Liver (tissue), 9 donors: ENCODE data around the gene GSE1. TPM values are rescaled to one million over a fixed set of nuclear protein-coding genes. Genes with fewer than 3 reads are reported as not detected.

Experiments used
- DNase-seq: peaks from one replicate; pipeline ENCODE4 v3.0.0-alpha.2; 2017; ENCODE audit warnings: low spot score
- H3K27ac ChIP-seq, 2 donors: one replicate each; pipeline ENCODE4 v1.7.0; 2013; ENCODE audit warnings: inconsistent platforms in 2 of 2, low read length in 2 of 2, control low read depth in 1 of 2, low read depth in 1 of 2, mild to moderate bottlenecking in 1 of 2
- H3K27me3 ChIP-seq, 4 donors: one replicate each; pipeline versions ENCODE4 v1.6.1 to v1.7.0; 2013; ENCODE audit warnings: low read length in 3 of 4, inconsistent platforms in 1 of 4, mild to moderate bottlenecking in 1 of 4, moderate library complexity in 1 of 4; ENCODE audit not compliant: control insufficient read depth in 4 of 4, insufficient read depth in 4 of 4
- H3K36me3 ChIP-seq, 4 donors: one replicate each; pipeline versions ENCODE4 v1.6.1 to v1.7.0; 2013; ENCODE audit warnings: low read length in 3 of 4, mild to moderate bottlenecking in 3 of 4, low read depth in 1 of 4, moderate library complexity in 1 of 4; ENCODE audit not compliant: control insufficient read depth in 4 of 4, insufficient read depth in 3 of 4
- H3K4me1 ChIP-seq, 4 donors: one replicate each; pipeline versions ENCODE4 v1.6.1 to v1.7.0; 2013; ENCODE audit warnings: low read length in 3 of 4, mild to moderate bottlenecking in 3 of 4, moderate library complexity in 1 of 4; ENCODE audit not compliant: control insufficient read depth in 4 of 4, insufficient read depth in 4 of 4
- H3K4me3 ChIP-seq, 3 donors: one replicate each; pipeline versions ENCODE4 v1.6.1 to v1.7.0; 2013; ENCODE audit warnings: low read length in 3 of 3, control low read depth in 1 of 3, low read depth in 1 of 3, mild to moderate bottlenecking in 1 of 3
- H3K9ac ChIP-seq, 2 donors: one replicate each; pipeline ENCODE4 v1.7.0; 2013; ENCODE audit warnings: low read length in 2 of 2, mild to moderate bottlenecking in 2 of 2, moderate library complexity in 2 of 2, control low read depth in 1 of 2, low read depth in 1 of 2
- H3K9me3 ChIP-seq, 4 donors: one replicate each; pipeline versions ENCODE4 v1.6.1 to v1.7.0; 2013; ENCODE audit warnings: low read length in 3 of 4; ENCODE audit not compliant: control insufficient read depth in 4 of 4
- EGR1 ChIP-seq, 2 donors: IDR thresholded peaks; 2 replicates each; pipeline ENCODE4 v1.6.1; 2016 to 2018; ENCODE audit warnings: antibody characterized with exemption in 2 of 2, low read depth in 2 of 2
- FOXA1 ChIP-seq: IDR thresholded peaks from 2 replicates; pipeline ENCODE4 v1.6.1; 2016; ENCODE audit warnings: antibody characterized with exemption
- FOXA2 ChIP-seq: IDR thresholded peaks from 2 replicates; pipeline ENCODE4 v1.6.1; 2016; ENCODE audit warnings: antibody characterized with exemption
- GABPA ChIP-seq, 2 donors: IDR thresholded peaks in 1 of 2; conservative IDR thresholded peaks in 1 of 2; 2 replicates each; pipeline ENCODE4 v1.6.1; 2016; ENCODE audit warnings: antibody characterized with exemption in 2 of 2, mild to moderate bottlenecking in 1 of 2, moderate library complexity in 1 of 2
- HNF4A ChIP-seq, 2 donors: conservative IDR thresholded peaks; 2 replicates each; pipeline ENCODE4 v1.6.1; 2016; ENCODE audit warnings: antibody characterized with exemption in 2 of 2, mild to moderate bottlenecking in 2 of 2
- HNF4G ChIP-seq: IDR thresholded peaks from 2 replicates; pipeline ENCODE4 v1.6.1; 2016; ENCODE audit warnings: antibody characterized with exemption
- JUND ChIP-seq, 2 donors: IDR thresholded peaks; 2 replicates each; pipeline ENCODE4 v1.6.1; 2016; ENCODE audit warnings: antibody characterized with exemption in 2 of 2
- NR2F2 ChIP-seq: IDR thresholded peaks from 2 replicates; pipeline ENCODE4 v1.6.1; 2016; ENCODE audit warnings: antibody characterized with exemption
- RAD21 ChIP-seq, 2 donors: IDR thresholded peaks; 2 replicates each; pipeline ENCODE4 v1.6.1; 2016; ENCODE audit warnings: antibody characterized with exemption in 2 of 2, mild to moderate bottlenecking in 2 of 2
- RXRA ChIP-seq, 2 donors: IDR thresholded peaks; 2 replicates each; pipeline ENCODE4 v1.6.1; 2017 to 2018; ENCODE audit warnings: antibody characterized with exemption in 2 of 2, mild to moderate bottlenecking in 1 of 2
- SP1 ChIP-seq: IDR thresholded peaks from 2 replicates; pipeline ENCODE4 v1.6.1; 2018; ENCODE audit warnings: antibody characterized with exemption, mild to moderate bottlenecking
- TAF1 ChIP-seq: conservative IDR thresholded peaks from 2 replicates; pipeline ENCODE4 v1.6.1; 2016; ENCODE audit warnings: antibody characterized with exemption, mild to moderate bottlenecking
- YY1 ChIP-seq: IDR thresholded peaks from 2 replicates; pipeline ENCODE4 v1.6.1; 2016; ENCODE audit warnings: antibody characterized with exemption, mild to moderate bottlenecking
- WGBS: extraction: QIAGEN DNeasy Blood & Tissue Kit; methylation state at CpG from one replicate; pipeline ENCODE4 v1.1.7; 2013; 5-methylcytosine and 5-hydroxymethylcytosine counted together
- polyA plus RNA-seq, 2 donors: library from polyadenylated mRNA; stranded (reverse) in 1 of 2; unstranded in 1 of 2; fragments of 200-250 nt in 1 of 2; fragments of >200 nt in 1 of 2; fragmentation: Nextera tagmentation in 1 of 2; extraction: Ambion mirVana in 1 of 2; gene quantifications; one replicate each; pipeline versions ENCODE4 v1.2.1 to v1.2.3, GENCODE V29; 2013 to 2015
- total RNA-seq, 2 donors: library from RNA; depleted of rRNA; stranded (reverse); fragments of >200 nt; gene quantifications; one replicate each; pipeline ENCODE4 v1.2.3, GENCODE V29; 2014
- TF ChIP-seq, protein P1 (sequence below): IDR thresholded peaks from 2 replicates; pipeline ENCODE4 v1.6.1; 2016; ENCODE audit warnings: antibody characterized with exemption
- TF ChIP-seq, protein P2 (sequence below): IDR thresholded peaks from 2 replicates; pipeline ENCODE4 v1.6.1; 2016; ENCODE audit warnings: antibody characterized with exemption, mild to moderate bottlenecking
- TF ChIP-seq, protein P3 (sequence below): fragments of 150-350 bp; IDR thresholded peaks from 2 replicates; pipeline ENCODE4 v1.5.1; 2017; ENCODE audit warnings: improper control_type of control experiment, low read depth, low read length; ENCODE audit not compliant: missing input control
- TF ChIP-seq, protein P4 (sequence below): IDR thresholded peaks from 2 replicates; pipeline ENCODE4 v1.6.1; 2016; ENCODE audit warnings: antibody characterized with exemption
- TF ChIP-seq, protein P5 (sequence below): IDR thresholded peaks from 2 replicates; pipeline ENCODE4 v1.6.1; 2016; ENCODE audit warnings: antibody characterized with exemption
- donor health status: healthy.
- donor health status: healthy.
- donor health status: healthy.
- donor health status: healthy.
- donor health status: healthy.

Gene GSE1
- total and polyA plus RNA-seq, 4 donors = 9.9 to 37.7 (median 25.2) TPM

DNA sequence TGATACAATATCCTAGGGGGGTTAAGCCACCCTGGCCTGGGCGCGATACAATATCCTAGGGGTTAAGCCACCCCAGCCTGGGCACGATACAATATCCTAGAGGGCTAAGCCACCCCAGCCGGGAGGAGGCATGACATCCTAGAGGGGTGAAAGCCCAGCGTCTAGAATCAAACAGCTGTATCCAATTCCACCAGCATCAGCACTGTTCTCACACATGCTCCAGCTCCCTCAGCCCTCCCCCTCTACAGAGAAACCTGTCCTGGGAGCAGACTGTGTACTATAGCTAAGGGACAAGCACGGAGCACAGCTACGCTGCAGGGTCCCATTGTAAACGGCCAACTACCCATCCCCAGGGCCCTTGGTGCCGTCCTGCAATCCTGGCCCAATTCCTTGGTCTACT is 69.4 kb downstream of the GSE1 start:
- DNase-seq = no peak
- Histone ChIP-seq H3K9me3 (no peaks in the 10 kb centered on the region), H3K4me3 (no peak overlapping the region), H3K4me1 (peaks cover 3 to 19% (median 16%) of the 10 kb centered on the region in 4 donors), H3K27ac (no peak overlapping the region), H3K36me3 (peaks cover 0 to 2% (median 0%) of the 10 kb centered on the region in 4 donors), H3K9ac (no peak overlapping the region), H3K27me3 (no peaks in the 10 kb centered on the region)
- 96% methylated on average over 9 of the region's 9 CpGs for WGBS
- TF ChIP-seq JUND (IDR thresholded peaks at IDR 0.05) (no peak), GABPA (IDR thresholded peaks at IDR 0.05 in 1 of 2, conservative IDR thresholded peaks at IDR 0.05 in 1 of 2) (no peak), HNF4G (no peak), NR2F2 (no peak), HNF4A (conservative IDR thresholded peaks at IDR 0.05) (no peak), RAD21 (IDR thresholded peaks at IDR 0.05) (no peak), FOXA1 (no peak), RXRA (IDR thresholded peaks at IDR 0.05) (no peak), TAF1 (no peak), FOXA2 (no peak), YY1 (no peak)
- TF ChIP-seq, protein P1, sequence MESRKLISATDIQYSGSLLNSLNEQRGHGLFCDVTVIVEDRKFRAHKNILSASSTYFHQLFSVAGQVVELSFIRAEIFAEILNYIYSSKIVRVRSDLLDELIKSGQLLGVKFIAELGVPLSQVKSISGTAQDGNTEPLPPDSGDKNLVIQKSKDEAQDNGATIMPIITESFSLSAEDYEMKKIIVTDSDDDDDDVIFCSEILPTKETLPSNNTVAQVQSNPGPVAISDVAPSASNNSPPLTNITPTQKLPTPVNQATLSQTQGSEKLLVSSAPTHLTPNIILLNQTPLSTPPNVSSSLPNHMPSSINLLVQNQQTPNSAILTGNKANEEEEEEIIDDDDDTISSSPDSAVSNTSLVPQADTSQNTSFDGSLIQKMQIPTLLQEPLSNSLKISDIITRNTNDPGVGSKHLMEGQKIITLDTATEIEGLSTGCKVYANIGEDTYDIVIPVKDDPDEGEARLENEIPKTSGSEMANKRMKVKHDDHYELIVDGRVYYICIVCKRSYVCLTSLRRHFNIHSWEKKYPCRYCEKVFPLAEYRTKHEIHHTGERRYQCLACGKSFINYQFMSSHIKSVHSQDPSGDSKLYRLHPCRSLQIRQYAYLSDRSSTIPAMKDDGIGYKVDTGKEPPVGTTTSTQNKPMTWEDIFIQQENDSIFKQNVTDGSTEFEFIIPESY = no peak
- TF ChIP-seq, protein P2, sequence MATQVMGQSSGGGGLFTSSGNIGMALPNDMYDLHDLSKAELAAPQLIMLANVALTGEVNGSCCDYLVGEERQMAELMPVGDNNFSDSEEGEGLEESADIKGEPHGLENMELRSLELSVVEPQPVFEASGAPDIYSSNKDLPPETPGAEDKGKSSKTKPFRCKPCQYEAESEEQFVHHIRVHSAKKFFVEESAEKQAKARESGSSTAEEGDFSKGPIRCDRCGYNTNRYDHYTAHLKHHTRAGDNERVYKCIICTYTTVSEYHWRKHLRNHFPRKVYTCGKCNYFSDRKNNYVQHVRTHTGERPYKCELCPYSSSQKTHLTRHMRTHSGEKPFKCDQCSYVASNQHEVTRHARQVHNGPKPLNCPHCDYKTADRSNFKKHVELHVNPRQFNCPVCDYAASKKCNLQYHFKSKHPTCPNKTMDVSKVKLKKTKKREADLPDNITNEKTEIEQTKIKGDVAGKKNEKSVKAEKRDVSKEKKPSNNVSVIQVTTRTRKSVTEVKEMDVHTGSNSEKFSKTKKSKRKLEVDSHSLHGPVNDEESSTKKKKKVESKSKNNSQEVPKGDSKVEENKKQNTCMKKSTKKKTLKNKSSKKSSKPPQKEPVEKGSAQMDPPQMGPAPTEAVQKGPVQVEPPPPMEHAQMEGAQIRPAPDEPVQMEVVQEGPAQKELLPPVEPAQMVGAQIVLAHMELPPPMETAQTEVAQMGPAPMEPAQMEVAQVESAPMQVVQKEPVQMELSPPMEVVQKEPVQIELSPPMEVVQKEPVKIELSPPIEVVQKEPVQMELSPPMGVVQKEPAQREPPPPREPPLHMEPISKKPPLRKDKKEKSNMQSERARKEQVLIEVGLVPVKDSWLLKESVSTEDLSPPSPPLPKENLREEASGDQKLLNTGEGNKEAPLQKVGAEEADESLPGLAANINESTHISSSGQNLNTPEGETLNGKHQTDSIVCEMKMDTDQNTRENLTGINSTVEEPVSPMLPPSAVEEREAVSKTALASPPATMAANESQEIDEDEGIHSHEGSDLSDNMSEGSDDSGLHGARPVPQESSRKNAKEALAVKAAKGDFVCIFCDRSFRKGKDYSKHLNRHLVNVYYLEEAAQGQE = no peak
- TF ChIP-seq, protein P3, sequence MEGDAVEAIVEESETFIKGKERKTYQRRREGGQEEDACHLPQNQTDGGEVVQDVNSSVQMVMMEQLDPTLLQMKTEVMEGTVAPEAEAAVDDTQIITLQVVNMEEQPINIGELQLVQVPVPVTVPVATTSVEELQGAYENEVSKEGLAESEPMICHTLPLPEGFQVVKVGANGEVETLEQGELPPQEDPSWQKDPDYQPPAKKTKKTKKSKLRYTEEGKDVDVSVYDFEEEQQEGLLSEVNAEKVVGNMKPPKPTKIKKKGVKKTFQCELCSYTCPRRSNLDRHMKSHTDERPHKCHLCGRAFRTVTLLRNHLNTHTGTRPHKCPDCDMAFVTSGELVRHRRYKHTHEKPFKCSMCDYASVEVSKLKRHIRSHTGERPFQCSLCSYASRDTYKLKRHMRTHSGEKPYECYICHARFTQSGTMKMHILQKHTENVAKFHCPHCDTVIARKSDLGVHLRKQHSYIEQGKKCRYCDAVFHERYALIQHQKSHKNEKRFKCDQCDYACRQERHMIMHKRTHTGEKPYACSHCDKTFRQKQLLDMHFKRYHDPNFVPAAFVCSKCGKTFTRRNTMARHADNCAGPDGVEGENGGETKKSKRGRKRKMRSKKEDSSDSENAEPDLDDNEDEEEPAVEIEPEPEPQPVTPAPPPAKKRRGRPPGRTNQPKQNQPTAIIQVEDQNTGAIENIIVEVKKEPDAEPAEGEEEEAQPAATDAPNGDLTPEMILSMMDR = no peak

DNA sequence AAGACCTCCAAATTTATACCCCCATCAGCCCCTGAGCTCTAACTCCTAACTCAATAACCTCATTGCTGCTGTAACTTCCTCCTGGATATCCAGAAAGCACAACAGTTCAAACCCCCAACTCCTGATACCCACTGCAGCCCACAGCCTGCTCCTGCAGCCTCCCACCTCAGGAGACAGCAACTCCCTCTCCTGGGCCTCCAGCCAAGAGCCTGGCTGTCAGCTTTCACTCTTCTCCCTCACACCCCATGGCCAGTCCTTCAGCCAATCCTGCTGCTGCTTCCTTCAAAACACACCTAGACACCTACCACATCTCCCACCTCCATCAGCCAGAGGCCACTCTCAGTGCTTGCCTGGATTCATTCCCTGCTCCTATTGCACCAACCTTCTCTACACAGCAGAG is 70.2 kb downstream of the GSE1 start:
- no peak overlapping the region for H3K9ac ChIP-seq
- no peak for DNase-seq
- H3K9me3 ChIP-seq = no peaks in the 10 kb centered on the region
- TF ChIP-seq, protein P4, sequence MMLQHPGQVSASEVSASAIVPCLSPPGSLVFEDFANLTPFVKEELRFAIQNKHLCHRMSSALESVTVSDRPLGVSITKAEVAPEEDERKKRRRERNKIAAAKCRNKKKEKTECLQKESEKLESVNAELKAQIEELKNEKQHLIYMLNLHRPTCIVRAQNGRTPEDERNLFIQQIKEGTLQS = no peak
- TF ChIP-seq EGR1 (IDR thresholded peaks at IDR 0.05; ENCODE audit: low read depth in 2 of 2) (no peak), SP1 (no peak), FOXA1 (no peak), YY1 (no peak), RAD21 (IDR thresholded peaks at IDR 0.05) (no peak)
- TF ChIP-seq, protein P3 = no peak
- TF ChIP-seq, protein P5, sequence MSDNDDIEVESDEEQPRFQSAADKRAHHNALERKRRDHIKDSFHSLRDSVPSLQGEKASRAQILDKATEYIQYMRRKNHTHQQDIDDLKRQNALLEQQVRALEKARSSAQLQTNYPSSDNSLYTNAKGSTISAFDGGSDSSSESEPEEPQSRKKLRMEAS = no peak
- no peaks in the 10 kb centered on the region for H3K36me3 ChIP-seq
- H3K4me3 ChIP-seq = no peak overlapping the region
- H3K4me1 ChIP-seq = peaks cover 3 to 21% (median 17%) of the 10 kb centered on the region in 4 donors
- no peak overlapping the region for H3K27ac ChIP-seq
- no peaks in the 10 kb centered on the region for H3K27me3 ChIP-seq
